Stimulated activated CD8-positive, alpha-beta memory T cell treated with anti-CD3 and anti-CD28 coated beads, Interleukin-15, amount 100 ng/mL, for 4 hours (primary cell): ENCODE measurements around the gene TCTN1.
"Not testable (repeated sequence)": the region's sequence is repeated elsewhere in the genome, so short reads cannot be mapped to it uniquely, and the experiment has no call there.

Source experiments
- DNase-seq, 2 donors: peaks; one replicate each; pipeline ENCODE4 v3.0.0-alpha.2; 2020; ENCODE audit warnings: low read depth in 2 of 2

TCTN1 gene

DNA sequence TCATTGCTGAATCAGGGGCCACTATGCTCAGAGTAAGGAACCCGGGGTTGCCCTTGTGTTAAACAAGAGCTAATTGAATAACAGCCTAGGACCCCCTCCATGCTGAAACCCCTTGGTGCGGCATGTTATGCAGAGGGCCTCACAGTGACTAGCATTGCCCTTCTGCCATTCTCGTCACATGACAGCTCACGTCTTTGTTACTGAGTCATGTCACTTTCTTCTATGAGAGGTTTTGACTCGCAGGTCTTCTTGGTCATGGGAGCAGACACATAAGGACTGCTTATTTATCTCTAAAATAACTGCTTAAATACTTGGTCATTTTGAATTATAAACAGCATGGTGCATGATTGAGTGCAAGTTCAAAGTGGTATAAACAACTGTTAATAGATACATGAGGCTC is 24.9 kb downstream of the TCTN1 start:
- no peak for DNase-seq

GRCh38 chr12:110639336-110640141 is 25.6 kb downstream of the TCTN1 start:
- no peak for DNase-seq

GRCh38 chr12:110640275-110641025 is 26.5 kb downstream of the TCTN1 start:
- DNase-seq = no peak

DNA sequence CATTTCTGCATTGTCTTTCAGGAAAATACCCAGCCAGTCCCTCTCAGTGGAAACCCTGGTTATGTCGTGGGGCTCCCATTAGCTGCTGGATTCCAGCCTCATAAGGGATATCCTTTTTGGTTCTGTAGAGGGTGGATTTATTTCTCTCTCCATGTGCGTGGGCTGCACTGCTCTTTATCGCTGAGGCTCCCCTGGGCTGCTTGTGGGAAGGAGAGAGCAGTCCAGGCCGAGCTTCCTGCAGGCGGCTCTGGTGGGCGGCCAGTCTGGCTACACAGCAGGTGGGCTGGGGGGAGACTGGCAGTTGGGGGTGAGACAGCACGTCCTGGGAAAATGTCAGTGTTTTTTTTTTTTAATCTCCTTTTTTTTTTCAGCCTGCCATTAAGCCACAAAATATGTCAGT is 27.6 kb downstream of the TCTN1 start:
- no peak for DNase-seq

DNA sequence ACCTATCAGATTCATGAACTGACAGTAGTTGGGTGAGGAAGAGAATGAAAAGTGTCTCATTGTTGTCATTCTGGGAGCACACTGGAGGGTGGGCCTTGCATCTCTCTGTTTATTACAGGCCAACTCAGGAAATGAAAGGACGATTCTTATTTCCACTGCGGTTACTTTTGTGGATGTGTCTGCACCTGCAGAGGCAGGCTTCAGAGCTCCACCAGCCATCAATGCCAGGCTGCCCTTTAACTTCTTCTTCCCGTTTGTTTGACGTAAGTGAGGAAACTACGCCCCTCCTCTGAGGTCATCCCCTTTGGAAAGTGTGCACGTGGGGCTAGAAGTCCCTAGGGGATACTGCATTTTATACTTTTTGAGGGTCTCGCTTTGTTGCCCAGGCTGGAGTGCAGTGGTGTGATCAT is 33.7 kb downstream of the TCTN1 start:
- no peak for DNase-seq

DNA sequence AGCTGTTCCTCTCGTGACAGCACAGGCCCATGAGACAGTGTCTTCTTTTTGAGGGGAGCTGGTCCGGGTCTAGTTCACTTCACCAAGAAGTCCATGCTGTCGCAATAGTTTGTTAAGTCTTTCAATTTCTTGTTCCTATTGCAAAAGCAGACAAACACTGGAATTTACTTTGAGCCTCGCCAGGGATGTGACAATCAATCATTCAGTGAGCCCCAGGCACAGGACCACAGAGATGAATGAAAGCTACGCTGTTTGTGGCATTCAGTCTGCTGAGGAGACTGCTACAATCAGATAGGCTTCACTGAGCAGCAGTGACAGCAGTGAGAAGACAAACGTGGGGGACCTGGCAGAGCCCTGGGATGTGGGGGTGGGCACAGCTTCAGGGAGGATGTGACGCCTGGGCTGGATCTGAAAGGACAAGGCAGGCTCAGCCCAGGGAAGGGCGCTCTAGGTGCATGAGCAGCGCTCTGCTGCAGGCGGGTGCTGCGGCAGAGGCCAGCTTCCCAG is 35.5 kb downstream of the TCTN1 start:
- no peak for DNase-seq

DNA sequence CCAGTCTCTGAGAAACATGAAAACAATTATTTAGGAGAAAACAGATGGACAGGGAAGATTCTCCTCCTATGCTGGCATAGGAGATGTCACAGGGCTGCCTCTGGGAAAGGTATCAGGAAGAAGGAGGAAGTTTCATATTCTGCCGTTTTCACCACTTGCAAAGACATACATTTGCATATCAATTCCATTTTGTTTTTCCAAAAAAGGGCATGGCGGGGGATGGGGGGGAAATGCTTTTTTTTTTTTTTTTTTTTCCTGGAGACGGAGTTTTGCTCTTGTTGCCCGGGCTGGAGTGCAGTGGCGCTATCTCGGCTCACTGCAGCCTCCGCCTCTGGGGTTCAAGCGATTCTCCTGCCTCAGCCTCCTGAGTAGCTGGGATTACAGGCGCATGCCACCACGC is 40.3 kb downstream of the TCTN1 start:
- not testable (repeated sequence) for DNase-seq

DNA sequence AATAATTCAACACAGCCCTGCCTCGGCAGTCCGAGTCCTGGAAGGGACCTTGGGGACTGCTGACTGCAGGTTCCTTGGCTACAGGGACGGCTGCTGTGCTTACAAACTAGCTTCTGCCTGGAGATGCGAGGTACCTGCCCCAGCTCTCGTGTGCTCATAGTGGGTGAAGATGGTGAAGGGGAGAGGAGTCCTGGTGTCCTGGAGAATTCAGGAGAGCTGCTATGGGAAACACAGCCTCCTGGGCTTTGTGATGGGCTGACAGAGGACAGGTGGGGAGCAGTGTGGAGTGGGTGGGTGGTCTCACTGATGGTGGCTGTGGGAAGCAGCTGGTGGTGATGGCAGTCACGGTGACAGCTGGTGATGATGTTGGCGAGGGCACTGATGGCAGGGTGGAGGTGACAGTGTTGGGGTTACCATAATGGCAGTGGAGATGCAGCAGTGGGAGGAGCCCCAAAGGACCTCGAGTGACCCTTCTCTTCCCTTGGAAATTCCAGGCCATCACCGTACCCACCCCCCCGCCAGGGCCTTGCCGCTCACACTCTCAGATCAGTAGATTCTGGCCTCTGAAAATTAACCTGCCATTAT is 42.2 kb downstream of the TCTN1 start:
- DNase-seq = no peak

GRCh38 chr12:110657747-110658146 is 43.8 kb downstream of the TCTN1 start:
- DNase-seq = no peak

DNA sequence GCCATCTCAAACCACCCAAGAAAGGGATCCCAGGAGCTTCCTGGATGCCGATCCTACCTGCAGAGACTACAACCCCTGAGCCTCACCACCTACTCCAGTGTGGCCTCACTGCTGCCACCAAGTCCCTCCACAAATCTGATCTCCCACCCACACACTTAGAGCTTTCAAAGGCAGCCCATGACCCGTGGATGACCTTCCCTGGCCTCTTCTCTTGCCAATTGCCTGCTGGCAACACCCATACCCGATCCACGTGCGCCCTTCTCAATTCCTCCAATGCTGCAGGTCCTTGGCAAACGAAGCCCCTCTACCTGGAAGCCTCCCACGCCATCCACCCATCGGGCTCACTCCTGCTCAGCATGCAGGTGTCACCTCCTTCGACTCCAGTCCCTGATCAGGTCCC is 44.3 kb downstream of the TCTN1 start:
- no peak for DNase-seq

GRCh38 chr12:110658878-110659277 is 44.9 kb downstream of the TCTN1 start:
- no peak for DNase-seq

DNA sequence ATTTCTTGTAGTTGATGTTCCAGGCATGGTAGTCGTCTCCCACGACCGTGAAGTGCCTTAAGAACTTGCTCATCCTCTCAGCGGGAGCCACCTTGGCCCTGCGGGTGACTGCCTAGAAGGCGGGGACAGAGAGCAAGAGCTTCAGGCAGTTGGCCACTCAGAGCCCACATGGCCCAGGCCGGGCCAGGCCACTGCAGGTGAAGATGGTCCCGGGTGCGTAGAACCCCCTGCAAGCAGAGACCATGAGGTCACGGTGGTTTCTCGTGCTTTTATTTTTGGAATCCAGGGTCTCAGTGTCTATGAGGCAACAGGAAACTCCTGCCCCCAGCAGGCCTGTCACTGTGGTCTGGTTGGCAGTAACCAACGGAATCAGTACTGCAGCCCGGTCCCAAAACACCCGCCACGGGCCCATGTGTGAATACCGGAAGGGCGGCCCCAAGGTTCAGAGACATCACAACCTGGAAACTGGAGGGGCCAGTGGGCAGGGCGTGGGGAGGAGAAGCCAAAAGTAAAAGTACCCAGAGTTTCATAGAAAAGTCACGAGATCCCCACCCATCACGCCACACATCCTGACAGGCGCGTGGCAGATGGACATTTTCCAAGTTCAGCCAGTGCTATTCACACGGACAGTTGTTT is 47.5 kb downstream of the TCTN1 start:
- DNase-seq = peak; percentile 39 to 42

- DNase-seq = no peak
These were observed 53.0 kb downstream of the TCTN1 start for GRCh38 chr12:110666892-110667291.

- no peak for DNase-seq
These were observed 53.7 kb downstream of the TCTN1 start for GRCh38 chr12:110667671-110668070.

DNA sequence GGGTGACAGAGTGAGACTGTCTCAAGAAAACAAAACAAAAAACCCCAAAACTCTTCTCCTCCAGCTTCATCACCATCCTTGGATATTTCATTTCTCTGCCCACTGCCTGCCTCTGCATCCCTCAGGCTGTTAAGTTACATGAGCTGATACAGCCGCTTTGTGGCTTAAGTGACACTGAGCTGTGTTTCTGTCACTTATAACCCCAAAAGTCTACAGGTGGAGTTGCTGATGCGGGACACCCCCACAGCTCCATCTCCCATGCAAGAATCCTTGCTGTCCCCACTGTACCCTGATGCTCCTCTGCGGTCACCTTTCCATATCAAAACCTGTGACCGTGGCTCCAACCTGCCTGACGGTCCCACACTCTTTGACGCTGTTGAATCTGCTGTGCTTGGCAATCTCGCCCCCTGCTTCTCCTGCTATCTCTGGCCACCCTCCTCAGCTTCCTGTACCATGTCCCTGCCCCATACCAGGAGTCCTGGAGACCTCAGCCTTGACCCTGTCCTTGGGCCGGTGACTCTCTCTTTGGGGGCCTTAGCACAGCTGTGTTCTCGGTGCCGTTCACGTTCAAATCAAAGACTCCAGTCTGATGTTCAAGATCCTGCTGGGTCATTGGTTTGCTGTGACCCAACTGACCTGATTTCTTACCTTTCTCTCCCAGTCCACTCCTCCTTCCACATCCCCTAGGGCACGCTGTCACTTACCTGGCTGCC is 54.7 kb downstream of the TCTN1 start:
- no peak for DNase-seq

GRCh38 chr12:110669193-110669502 is 55.2 kb downstream of the TCTN1 start:
- DNase-seq = no peak

GRCh38 chr12:110670161-110670701 is 56.3 kb downstream of the TCTN1 start:
- no peak for DNase-seq

- DNase-seq = no peak
These were observed 62.2 kb downstream of the TCTN1 start for GRCh38 chr12:110676171-110676570.

DNA sequence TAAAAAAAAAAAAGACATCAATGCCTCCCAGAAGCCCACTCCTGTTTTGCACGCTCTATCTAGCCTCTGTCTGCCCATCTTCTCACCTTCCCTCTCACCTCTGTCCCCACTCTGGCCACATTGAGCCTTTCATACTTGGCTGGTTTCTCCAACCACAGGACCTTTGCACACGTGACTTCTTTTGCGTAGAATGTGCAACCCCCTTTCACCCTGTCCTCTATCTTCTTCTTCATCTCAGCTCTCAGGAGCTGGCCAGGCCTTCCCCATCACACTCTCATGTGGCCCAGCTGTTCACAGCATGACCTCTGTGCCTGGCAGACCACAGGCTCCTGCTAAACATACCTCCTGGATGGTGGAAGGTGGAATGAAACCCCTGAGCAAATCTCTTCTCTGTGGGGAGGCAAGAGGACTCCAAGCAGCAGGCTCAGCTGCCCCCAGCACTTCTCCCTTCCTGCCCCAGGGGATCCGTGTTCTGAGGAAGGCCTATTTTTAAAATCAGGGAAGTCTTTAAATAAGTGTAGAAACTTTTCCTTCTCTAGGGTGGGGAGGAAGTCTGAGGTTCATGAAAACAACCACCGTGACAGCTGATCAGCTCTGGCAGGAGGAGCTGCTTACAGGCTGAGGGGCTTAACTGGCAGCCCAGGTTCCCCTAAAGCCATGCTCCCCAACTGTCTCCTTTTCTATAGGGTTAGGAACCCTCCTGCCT is 63.4 kb downstream of the TCTN1 start:
- no peak for DNase-seq

DNA sequence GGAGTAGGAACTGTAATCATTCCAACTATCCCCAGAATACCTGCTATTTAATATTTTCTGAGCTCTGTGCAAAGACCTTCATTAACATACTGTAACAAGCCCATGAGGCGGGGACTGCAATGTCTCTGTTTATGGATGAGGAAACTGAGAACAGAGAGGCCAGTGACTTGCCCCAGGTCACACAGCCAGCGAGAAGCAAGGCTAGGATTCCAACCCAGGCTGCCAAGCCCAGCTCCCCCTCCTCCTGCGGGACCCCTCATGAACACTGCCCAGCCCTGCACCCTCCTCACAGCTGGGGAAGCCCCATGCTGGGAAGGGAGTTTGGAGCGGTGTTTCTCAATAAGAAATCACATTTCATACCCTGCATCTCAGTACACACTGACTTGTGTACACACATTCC is 64.1 kb downstream of the TCTN1 start:
- DNase-seq = no peak

GRCh38 chr12:110679201-110679600 is 65.3 kb downstream of the TCTN1 start:
- no peak for DNase-seq
